ENCODE results near the gene PUSL1. TPM values are rescaled to one million over a fixed set of nuclear protein-coding genes. Genes with fewer than 3 reads are reported as not detected.
A peak's percentile ranks its signal among the peaks of the same experiment; 100 is the strongest.

PUSL1 gene
- total RNA-seq, 1 experiment from 2014 or later, result 22.7 TPM

GRCh38 chr1:1360506-1361169 is 52.2 kb downstream of the PUSL1 start:
- H3K4me3 Mint-ChIP-seq (ENCODE audit: low read depth, unreplicated experiment), result no peak overlapping the region
- BruUV-seq (replicated peaks), result no TSS peak
- no peak overlapping the region for H3K27ac Mint-ChIP-seq (ENCODE audit: unreplicated experiment)

More at GRCh38 chr1:1360506-1361169, 52.2 kb downstream of the PUSL1 start:
- H3K27me3 Mint-ChIP-seq (ENCODE audit: unreplicated experiment), result peaks cover 14% of the 10 kb centered on the region
- no peak for TF ChIP-seq CTCF (IDR thresholded peaks at IDR 0.05; ENCODE audit: unreplicated experiment)
- CTCF ChIA-PET, result no interaction called here
- peaks cover 6% of the 10 kb centered on the region for H3K36me3 Mint-ChIP-seq (ENCODE audit: insufficient read depth, unreplicated experiment)
- peaks cover 10% of the 10 kb centered on the region for H3K4me1 Mint-ChIP-seq (ENCODE audit: low read depth, unreplicated experiment)
- no peak for DNase-seq
- intact Hi-C loops (cut with micrococcal nuclease; ENCODE audit: unreplicated experiment), result no loop called here
- H3K9me3 Mint-ChIP-seq (ENCODE audit: low read depth, unreplicated experiment), result peaks cover 4% of the 10 kb centered on the region

Small RNAs within 50 kb of the gene (microRNA-seq; reads per million reads assigned to microRNA genes)
- gene MIR6726 (4.6 reads per million, percentile 11 among the genes with 10 or more reads in this experiment), gene MIR6727 (2.1 reads per million), gene MIR6808 (not detected)

Other genes with a start within 250 kb of the PUSL1 start
- 5.0 and 5.6 TPM in 2 replicates for gene RNF223, start 234.3 kb upstream of the PUSL1 start, total RNA-seq (2022)
- 32.4 and 34.7 TPM in 2 replicates for gene C1orf159, start 192.5 kb upstream of the PUSL1 start, total RNA-seq (2022)
- gene TTLL10, start 134.7 kb upstream of the PUSL1 start, total RNA-seq (2022), result 2.4 and 3.5 TPM in 2 replicates
- 0.66 TPM in 1 of 2 replicates, not detected in the other for gene TNFRSF18, start 102.0 kb upstream of the PUSL1 start, total RNA-seq (2022)
- gene TNFRSF4, start 94.4 kb upstream of the PUSL1 start, total RNA-seq (2022), result not detected in 2 replicates
- gene SDF4, start 76.6 kb upstream of the PUSL1 start, total RNA-seq (2022), result 128 and 161 TPM in 2 replicates
- gene B3GALT6, start 76.4 kb upstream of the PUSL1 start, total RNA-seq (2022), result 23.4 and 25.9 TPM in 2 replicates
- 2.0 and 4.2 TPM in 2 replicates for gene C1QTNF12, start 61.9 kb upstream of the PUSL1 start, total RNA-seq (2022)
- 45.6 and 50.0 TPM in 2 replicates for gene UBE2J2, start 34.7 kb upstream of the PUSL1 start, total RNA-seq (2022)
- 2.5 and 4.1 TPM in 2 replicates for gene SCNN1D, start 28.2 kb upstream of the PUSL1 start, total RNA-seq (2022)
- gene ACAP3, start 667 bp upstream of the PUSL1 start, total RNA-seq (2022), result 41.1 and 48.3 TPM in 2 replicates
- gene INTS11, start 16.1 kb downstream of the PUSL1 start, total RNA-seq (2022), result 110 and 117 TPM in 2 replicates
- 20.1 and 23.7 TPM in 2 replicates for gene CPTP, start 16.2 kb downstream of the PUSL1 start, total RNA-seq (2022)
- 0.24 and 0.42 TPM in 2 replicates for gene TAS1R3, start 22.7 kb downstream of the PUSL1 start, total RNA-seq (2022)
- 83.9 and 90.9 TPM in 2 replicates for gene DVL1, start 40.8 kb downstream of the PUSL1 start, total RNA-seq (2022)
- gene MXRA8, start 50.0 kb downstream of the PUSL1 start, total RNA-seq (2022), result not detected in 2 replicates
- gene AURKAIP1, start 66.6 kb downstream of the PUSL1 start, total RNA-seq (2022), result 98.9 and 107 TPM in 2 replicates
- 166 and 172 TPM in 2 replicates for gene CCNL2, start 90.7 kb downstream of the PUSL1 start, total RNA-seq (2022)
- gene MRPL20, start 98.7 kb downstream of the PUSL1 start, total RNA-seq (2022), result 81.2 and 99.1 TPM in 2 replicates
- not detected in 2 replicates for gene ANKRD65, start 112.7 kb downstream of the PUSL1 start, total RNA-seq (2022)
- 78.7 and 78.9 TPM in 2 replicates for gene VWA1, start 127.1 kb downstream of the PUSL1 start, total RNA-seq (2022)
- gene ATAD3C, start 141.1 kb downstream of the PUSL1 start, total RNA-seq (2022), result 0.29 and 0.45 TPM in 2 replicates
- gene ATAD3B, start 163.2 kb downstream of the PUSL1 start, total RNA-seq (2022), result 46.3 and 56.4 TPM in 2 replicates
- gene ATAD3A, start 203.6 kb downstream of the PUSL1 start, total RNA-seq (2022), result 46.2 and 54.4 TPM in 2 replicates
- 5.0 and 5.1 TPM in 2 replicates for gene TMEM240, start 232.0 kb downstream of the PUSL1 start, total RNA-seq (2022)

All from Calu3 (cell line).